A549 treated with Hydrocortisone at 1 μM for 4 hours (cell line): ENCODE results near the gene ZNF236. TPM values are rescaled to one million over a fixed set of nuclear protein-coding genes. Genes with fewer than 3 reads are reported as not detected.

Source experiments
- total RNA-seq: library from RNA; stranded (reverse); fragments of 200-300 nt; extraction: Qiagen RNA extraction; gene quantifications from 5 replicates; pipeline ENCODE4 v1.2.3, GENCODE V29; 2022

The ZNF236 gene
- 1.7 to 3.4 TPM (median 2.7 TPM) in 5 replicates for total RNA-seq

DNA sequence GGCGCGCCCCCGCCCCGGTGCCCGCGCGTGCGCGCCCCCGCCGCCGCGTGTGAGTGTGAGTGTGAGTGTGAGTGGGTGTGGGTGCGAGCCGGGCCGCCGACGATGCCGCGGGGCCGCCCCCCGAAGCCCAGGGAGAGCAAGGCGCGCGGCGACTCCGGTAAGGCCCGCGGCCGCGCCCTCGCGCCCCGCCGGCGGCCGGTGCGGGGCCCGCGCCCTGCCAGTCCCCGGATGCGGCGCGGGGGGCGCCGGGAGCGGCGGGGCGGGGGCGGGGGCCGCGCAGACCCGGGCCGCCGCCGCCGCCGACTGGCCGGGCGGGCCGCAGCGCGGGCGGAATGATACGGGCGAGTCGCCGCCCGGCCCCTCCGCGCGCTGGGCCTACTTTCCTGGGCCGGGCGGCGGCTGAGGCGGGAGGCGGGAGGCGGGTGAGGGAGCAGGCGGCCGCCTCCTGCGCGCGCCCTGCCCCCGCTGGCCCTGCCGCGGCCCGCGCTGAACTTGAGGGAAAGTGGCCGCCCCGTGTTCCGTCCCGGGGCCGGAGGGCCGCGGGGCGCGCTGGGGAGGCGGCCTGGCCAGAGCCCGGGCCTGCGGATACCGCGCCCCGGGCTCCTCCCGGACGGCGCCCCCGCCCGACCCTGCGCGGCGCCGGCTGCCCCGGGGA, at the start of gene ZNF236:
ZNF236 (plus strand) TSS at position 52 of the 655 bp plus-strand sequence; CDS start at position 103, 51 bp downstream.

